ENCODE data around the gene FGFBP3. TPM values are rescaled to one million over a fixed set of nuclear protein-coding genes. Genes with fewer than 3 reads are reported as not detected.

Gene FGFBP3
- total RNA-seq, 1 experiment from 2014 or later, result 68.2 TPM

GRCh38 chr10:91856637-91857036, 52.6 kb downstream of the FGFBP3 start (continued):
- TF ChIP-seq AFF4 (CRISPR knock-in tag; IDR thresholded peaks at IDR 0.05; ENCODE audit: borderline replicate concordance) (no peak), ARID4B (CRISPR knock-in tag; IDR thresholded peaks at IDR 0.05; ENCODE audit: borderline replicate concordance) (no peak), NR3C1 (CRISPR knock-in tag; conservative IDR thresholded peaks at IDR 0.05; ENCODE audit: low read depth) (no peak), ZNF138 (CRISPR knock-in tag; conservative IDR thresholded peaks at IDR 0.05) (no peak), CBFB (CRISPR knock-in tag; IDR thresholded peaks at IDR 0.05; ENCODE audit: low read depth) (no peak), ELF4 (CRISPR knock-in tag; IDR thresholded peaks at IDR 0.05; ENCODE audit: low read depth) (no peak), FOXJ3 (CRISPR knock-in tag; IDR thresholded peaks at IDR 0.05; ENCODE audit: borderline replicate concordance) (no peak), MYBL2 (CRISPR knock-in tag; IDR thresholded peaks at IDR 0.05) (no peak)
- TF ChIP-seq, protein P1, sequence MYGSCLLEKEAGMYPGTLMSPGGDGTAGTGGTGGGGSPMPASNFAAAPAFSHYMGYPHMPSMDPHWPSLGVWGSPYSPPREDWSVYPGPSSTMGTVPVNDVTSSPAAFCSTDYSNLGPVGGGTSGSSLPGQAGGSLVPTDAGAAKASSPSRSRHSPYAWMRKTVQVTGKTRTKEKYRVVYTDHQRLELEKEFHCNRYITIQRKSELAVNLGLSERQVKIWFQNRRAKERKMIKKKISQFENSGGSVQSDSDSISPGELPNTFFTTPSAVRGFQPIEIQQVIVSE (CRISPR knock-in tag; IDR thresholded peaks at IDR 0.05; ENCODE audit: borderline replicate concordance), result no peak

Other genes with a start within 250 kb of the FGFBP3 start
- gene TNKS2, start 111.1 kb downstream of the FGFBP3 start, total RNA-seq (2021), result 51.6 to 53.5 TPM (median 53.0 TPM) in 3 replicates
- 47.2 to 49.6 TPM (median 49.2 TPM) in 3 replicates for gene BTAF1, start 14.3 kb upstream of the FGFBP3 start, total RNA-seq (2021)